BJ (cell line): ENCODE data around the gene DAD1. TPM values are rescaled to one million over a fixed set of nuclear protein-coding genes. Genes with fewer than 3 reads are reported as not detected.

Source experiments
- CTCF ChIA-PET: fragments of 350-600 bp; formaldehyde crosslinking; extraction: SDS; loops from one replicate; lab custom pipeline; 2021; ENCODE audit warnings: antibody characterized with exemption, inconsistent platforms; lab: Yijun Ruan, JAX
- POLR2A ChIA-PET: fragments of 300-600 bp; sonication (Branson Sonifier 250); formaldehyde crosslinking; extraction: SDS; loops from one replicate; lab custom pipeline; 2021; ENCODE audit warnings: antibody characterized with exemption; lab: Charles Lee
- DNase-seq: peaks from one replicate; pipeline ENCODE4 v3.0.0-alpha.2; 2011; ENCODE audit warnings: low read depth
- H3K27me3 ChIP-seq: 2 replicates; pipeline ENCODE4 v1.6.0; 2011; ENCODE audit warnings: low read length; ENCODE audit not compliant: control insufficient read depth, insufficient read depth
- H3K36me3 ChIP-seq: 2 replicates; pipeline ENCODE4 v1.5.1; 2011; ENCODE audit warnings: low read length; ENCODE audit not compliant: control insufficient read depth, insufficient read depth
- H3K4me3 ChIP-seq: 2 replicates; pipeline ENCODE4 v1.5.1; 2011; ENCODE audit warnings: low read depth, mild to moderate bottlenecking, control low read depth, low read length
- polyA plus RNA-seq: library from polyadenylated mRNA; depleted of rRNA; stranded (reverse); fragments of >200 nt; gene quantifications from 2 replicates; pipeline ENCODE4 v1.2.3, GENCODE V29; 2011
- TF ChIP-seq, protein P1 (sequence below): IDR thresholded peaks from 2 replicates; pipeline ENCODE4 v1.5.1; 2011; ENCODE audit warnings: low read depth, mild to moderate bottlenecking, control low read depth, inconsistent platforms, low read length, moderate library complexity; ENCODE audit not compliant: insufficient read depth

DAD1 gene
- polyA plus RNA-seq, 1 experiment = 383 TPM

GRCh38 chr14:22547948-22548750 lies 40.9 kb downstream of the DAD1 start:
- Histone ChIP-seq H3K36me3 (no peaks in the 10 kb centered on the region), H3K27me3 (no peaks in the 10 kb centered on the region), H3K4me3 (no peak overlapping the region)
- no peak for DNase-seq
- CTCF ChIA-PET = interaction anchor here (0.9 to 4.2 kb wide), 5 partner anchors 8 to 15 kb away, joined by 3 to 26 read pairs (median 3); no protein-coding TSS in a partner anchor
- POLR2A ChIA-PET = no interaction called here
- TF ChIP-seq, protein P1, sequence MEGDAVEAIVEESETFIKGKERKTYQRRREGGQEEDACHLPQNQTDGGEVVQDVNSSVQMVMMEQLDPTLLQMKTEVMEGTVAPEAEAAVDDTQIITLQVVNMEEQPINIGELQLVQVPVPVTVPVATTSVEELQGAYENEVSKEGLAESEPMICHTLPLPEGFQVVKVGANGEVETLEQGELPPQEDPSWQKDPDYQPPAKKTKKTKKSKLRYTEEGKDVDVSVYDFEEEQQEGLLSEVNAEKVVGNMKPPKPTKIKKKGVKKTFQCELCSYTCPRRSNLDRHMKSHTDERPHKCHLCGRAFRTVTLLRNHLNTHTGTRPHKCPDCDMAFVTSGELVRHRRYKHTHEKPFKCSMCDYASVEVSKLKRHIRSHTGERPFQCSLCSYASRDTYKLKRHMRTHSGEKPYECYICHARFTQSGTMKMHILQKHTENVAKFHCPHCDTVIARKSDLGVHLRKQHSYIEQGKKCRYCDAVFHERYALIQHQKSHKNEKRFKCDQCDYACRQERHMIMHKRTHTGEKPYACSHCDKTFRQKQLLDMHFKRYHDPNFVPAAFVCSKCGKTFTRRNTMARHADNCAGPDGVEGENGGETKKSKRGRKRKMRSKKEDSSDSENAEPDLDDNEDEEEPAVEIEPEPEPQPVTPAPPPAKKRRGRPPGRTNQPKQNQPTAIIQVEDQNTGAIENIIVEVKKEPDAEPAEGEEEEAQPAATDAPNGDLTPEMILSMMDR = no peak

DNA sequence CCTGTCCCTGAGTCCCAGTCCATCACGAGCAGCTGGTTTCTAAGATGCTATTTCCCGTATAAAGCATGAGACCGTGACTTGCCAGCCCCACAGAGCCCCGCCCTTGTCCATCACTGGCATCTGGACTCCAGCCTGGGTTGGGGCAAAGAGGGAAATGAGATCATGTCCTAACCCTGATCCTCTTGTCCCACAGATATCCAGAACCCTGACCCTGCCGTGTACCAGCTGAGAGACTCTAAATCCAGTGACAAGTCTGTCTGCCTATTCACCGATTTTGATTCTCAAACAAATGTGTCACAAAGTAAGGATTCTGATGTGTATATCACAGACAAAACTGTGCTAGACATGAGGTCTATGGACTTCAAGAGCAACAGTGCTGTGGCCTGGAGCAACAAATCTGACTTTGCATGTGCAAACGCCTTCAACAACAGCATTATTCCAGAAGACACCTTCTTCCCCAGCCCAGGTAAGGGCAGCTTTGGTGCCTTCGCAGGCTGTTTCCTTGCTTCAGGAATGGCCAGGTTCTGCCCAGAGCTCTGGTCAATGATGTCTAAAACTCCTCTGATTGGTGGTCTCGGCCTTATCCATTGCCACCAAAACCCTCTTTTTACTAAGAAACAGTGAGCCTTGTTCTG lies 41.6 kb downstream of the DAD1 start:
- no peaks in the 10 kb centered on the region for H3K27me3 ChIP-seq
- ChIA-PET CTCF (interaction anchor here (1.0 to 4.2 kb wide), 5 partner anchors 9 to 163 kb away, joined by 3 to 26 read pairs (median 3); no protein-coding TSS in a partner anchor), POLR2A (no interaction called here)
- no peak for DNase-seq
- H3K36me3 ChIP-seq = no peaks in the 10 kb centered on the region
- TF ChIP-seq, protein P1 = no peak
- H3K4me3 ChIP-seq = no peak overlapping the region

DNA sequence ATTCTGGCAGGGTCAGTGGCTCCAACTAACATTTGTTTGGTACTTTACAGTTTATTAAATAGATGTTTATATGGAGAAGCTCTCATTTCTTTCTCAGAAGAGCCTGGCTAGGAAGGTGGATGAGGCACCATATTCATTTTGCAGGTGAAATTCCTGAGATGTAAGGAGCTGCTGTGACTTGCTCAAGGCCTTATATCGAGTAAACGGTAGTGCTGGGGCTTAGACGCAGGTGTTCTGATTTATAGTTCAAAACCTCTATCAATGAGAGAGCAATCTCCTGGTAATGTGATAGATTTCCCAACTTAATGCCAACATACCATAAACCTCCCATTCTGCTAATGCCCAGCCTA lies 42.3 kb downstream of the DAD1 start:
- POLR2A ChIA-PET = no interaction called here
- CTCF ChIA-PET = interaction anchor here (1.0 to 4.2 kb wide), 5 partner anchors 9 to 162 kb away, joined by 3 to 26 read pairs (median 3); no protein-coding TSS in a partner anchor

DNA sequence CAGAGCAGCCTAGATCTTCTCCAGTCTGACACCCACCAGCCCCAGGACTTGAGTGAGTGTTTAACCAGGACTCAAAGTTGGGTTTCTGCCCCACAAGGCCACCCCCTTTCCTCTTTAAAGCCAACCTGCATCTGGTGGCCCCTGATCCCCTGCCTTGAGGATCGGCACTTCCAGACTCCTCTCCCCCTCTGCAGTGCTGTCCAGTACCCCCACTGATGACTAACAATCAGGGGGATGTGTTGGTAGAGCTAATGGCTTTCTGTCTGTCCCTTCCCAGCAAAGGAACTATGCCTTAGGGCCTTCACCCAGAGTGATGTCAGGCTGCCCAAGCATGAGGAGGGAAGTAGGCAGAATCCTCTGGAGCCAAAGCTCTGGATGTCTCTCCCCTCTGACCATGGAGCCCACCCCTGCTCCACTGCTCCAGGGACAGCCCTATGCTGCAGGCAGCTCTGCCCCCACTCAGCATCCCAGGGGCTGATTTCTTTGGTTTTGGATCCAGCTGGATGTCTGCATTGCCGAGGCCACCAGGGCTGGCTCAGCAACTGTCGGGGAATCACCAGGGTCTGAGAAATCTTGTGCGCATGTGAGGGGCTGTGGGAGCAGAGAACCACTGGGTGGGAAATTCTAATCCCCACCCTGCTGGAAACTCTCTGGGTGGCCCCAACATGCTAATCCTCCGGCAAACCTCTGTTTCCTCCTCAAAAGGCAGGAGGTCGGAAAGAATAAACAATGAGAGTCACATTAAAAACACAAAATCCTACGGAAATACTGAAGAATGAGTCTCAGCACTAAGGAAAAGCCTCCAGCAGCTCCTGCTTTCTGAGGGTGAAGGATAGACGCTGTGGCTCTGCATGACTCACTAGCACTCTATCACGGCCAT lies 42.9 kb downstream of the DAD1 start:
- Histone ChIP-seq H3K27me3 (no peaks in the 10 kb centered on the region), H3K4me3 (no peak overlapping the region), H3K36me3 (no peaks in the 10 kb centered on the region)
- ChIA-PET POLR2A (no interaction called here), CTCF (interaction anchor here (0.8 to 4.2 kb wide), 6 partner anchors 10 to 161 kb away, joined by 3 to 26 read pairs (median 4); no protein-coding TSS in a partner anchor)
- TF ChIP-seq, protein P1 = no peak
- peak; percentile 45 for DNase-seq

More for the DNA sequence above, 42.3 kb downstream of the DAD1 start:
- TF ChIP-seq, protein P1 = no peak
- no peaks in the 10 kb centered on the region for H3K36me3 ChIP-seq
- no peak for DNase-seq
- H3K27me3 ChIP-seq = no peaks in the 10 kb centered on the region
- no peak overlapping the region for H3K4me3 ChIP-seq
